Skeletal muscle cell (primary cell): Measurements from ENCODE around the gene CCNB3.
"Not testable (repeated sequence)": the region's sequence is repeated elsewhere in the genome, so short reads cannot be mapped to it uniquely, and the experiment has no call there.

ENCODE experiments used
- DNase-seq: peaks from one replicate; pipeline ENCODE4 v3.0.0-alpha.2; 2010; ENCODE audit warnings: low read depth
- H3K4me3 ChIP-seq: 2 replicates; pipeline ENCODE4 v1.5.1; 2011; ENCODE audit warnings: low read depth, mild to moderate bottlenecking, control low read depth, low read length, moderate library complexity

Gene CCNB3

GRCh38 chrX:50204364-50204899, at the start of gene CCNB3:
TSS of gene CCNB3 (plus strand) at chrX:50204765. CDS start at chrX:50285164, 80,399 bp downstream.
- peak; percentile 26 for DNase-seq
- peak within 1 kb of the TSS; percentile 32 for H3K4me3 ChIP-seq

GRCh38 chrX:50157545-50158135, 46.9 kb upstream of the CCNB3 start:
- no peak overlapping the region for H3K4me3 ChIP-seq
- no peak for DNase-seq

- no peak overlapping the region for H3K4me3 ChIP-seq
- DNase-seq: no peak
These were observed 46.0 kb upstream of the CCNB3 start for GRCh38 chrX:50158593-50158992.

GRCh38 chrX:50161127-50161526, 43.4 kb upstream of the CCNB3 start:
- no peak for DNase-seq
- H3K4me3 ChIP-seq: no peak overlapping the region

- H3K4me3 ChIP-seq: no peak overlapping the region
- DNase-seq: no peak
These were observed 38.8 kb upstream of the CCNB3 start for GRCh38 chrX:50165727-50166126.

- H3K4me3 ChIP-seq: no peak overlapping the region
- no peak for DNase-seq
These were observed 37.2 kb upstream of the CCNB3 start for GRCh38 chrX:50167366-50167765.

- DNase-seq: no peak
- H3K4me3 ChIP-seq: no peak overlapping the region
These were observed 36.3 kb upstream of the CCNB3 start for GRCh38 chrX:50168241-50168687.

GRCh38 chrX:50169717-50170116, 34.8 kb upstream of the CCNB3 start:
- H3K4me3 ChIP-seq: no peak overlapping the region
- no peak for DNase-seq

GRCh38 chrX:50180073-50180940, 24.3 kb upstream of the CCNB3 start:
- DNase-seq: no peak
- no peak overlapping the region for H3K4me3 ChIP-seq

GRCh38 chrX:50183891-50184290, 20.7 kb upstream of the CCNB3 start:
- no peak for DNase-seq
- no peak overlapping the region for H3K4me3 ChIP-seq

GRCh38 chrX:50188859-50189600, 15.5 kb upstream of the CCNB3 start:
- no peak overlapping the region for H3K4me3 ChIP-seq
- no peak for DNase-seq

- DNase-seq: no peak
- H3K4me3 ChIP-seq: no peak overlapping the region
These were observed 6.2 kb upstream of the CCNB3 start for GRCh38 chrX:50198348-50198747.

- no peak within 1 kb of the TSS for H3K4me3 ChIP-seq
- DNase-seq: no peak
These were observed 3.7 kb upstream of the CCNB3 start, which contains the start of gene AKAP4 for GRCh38 chrX:50200907-50201306. TSS of gene AKAP4 (minus strand) at chrX:50201007. CDS start at chrX:50200889, 118 bp downstream.

GRCh38 chrX:50202539-50202938, 2.0 kb upstream of the CCNB3 start:
- H3K4me3 ChIP-seq: no peak overlapping the region
- no peak for DNase-seq

- DNase-seq: no peak
- H3K4me3 ChIP-seq: no peak overlapping the region
These were observed 2.2 kb downstream of the CCNB3 start for GRCh38 chrX:50206753-50207152.

- no peak for DNase-seq
- no peak overlapping the region for H3K4me3 ChIP-seq
These were observed 6.9 kb downstream of the CCNB3 start for GRCh38 chrX:50211510-50211909.

- no peak overlapping the region for H3K4me3 ChIP-seq
- DNase-seq: no peak
These were observed 76.7 kb downstream of the CCNB3 start for GRCh38 chrX:50281253-50281652.

GRCh38 chrX:50327235-50327634, 122.7 kb downstream of the CCNB3 start:
- DNase-seq: no peak
- H3K4me3 ChIP-seq: no peak overlapping the region

GRCh38 chrX:50332668-50333067, 128.1 kb downstream of the CCNB3 start:
- DNase-seq, H3K4me3 ChIP-seq: not testable (repeated sequence)

GRCh38 chrX:50333308-50333707, 128.7 kb downstream of the CCNB3 start:
- H3K4me3 ChIP-seq: no peak overlapping the region
- DNase-seq: no peak
